Colonic mucosa (tissue), 4 donors: ENCODE data around the gene IL1R2. TPM values are rescaled to one million over a fixed set of nuclear protein-coding genes. Genes with fewer than 3 reads are reported as not detected.

Source experiments
- DNase-seq: peaks from one replicate; pipeline ENCODE4 v3.0.0-alpha.2; 2020
- H3K27ac ChIP-seq: fragments of 200-600 bp; one replicate; pipeline ENCODE4 v1.8.0; 2021
- H3K27me3 ChIP-seq: fragments of 200-600 bp; one replicate; pipeline ENCODE4 v1.8.0; 2021
- H3K36me3 ChIP-seq: fragments of 200-600 bp; one replicate; pipeline ENCODE4 v1.8.0; 2021
- H3K4me1 ChIP-seq: fragments of 200-600 bp; one replicate; pipeline ENCODE4 v1.8.0; 2021; ENCODE audit warnings: mild to moderate bottlenecking
- H3K4me3 ChIP-seq: fragments of 200-600 bp; one replicate; pipeline ENCODE4 v1.8.0; 2021
- H3K9ac ChIP-seq, 2 donors: one replicate each; pipeline ENCODE4 v1.7.0; 2013; ENCODE audit warnings: control low read depth in 2 of 2, low read depth in 2 of 2, low read length in 2 of 2
- H3K9me3 ChIP-seq: fragments of 200-600 bp; one replicate; pipeline ENCODE4 v1.8.0; 2021
- intact Hi-C: fragments of 100-400 bp; cut with DNase I; formaldehyde crosslinking; loops from one replicate; pipeline ENCODE4 v1.14.1; 2022
- total RNA-seq, 2 donors: library from RNA; stranded (reverse); fragmentation: NEBNext Ultra II Directional in 1 of 2; extraction: Animal tissue kit (Norgen Biotek cat#: 25700) in 1 of 2; gene quantifications; one replicate each; pipeline ENCODE4 v1.2.1, GENCODE V29; 2021
- TF ChIP-seq, protein P1 (sequence below): fragments of 200-600 bp; IDR thresholded peaks from one replicate; pipeline ENCODE4 v1.8.0; 2022; ENCODE audit warnings: antibody characterized with exemption, mild to moderate bottlenecking
- donor health status: healthy.
- donor health status: DM: no; HTN: no; CAD: no.
- donor health status: DM: no; HTN: no; CAD: no.

IL1R2 gene
- total RNA-seq, 2 donors from 2014 or later, result 50.1 to 152 TPM

DNA sequence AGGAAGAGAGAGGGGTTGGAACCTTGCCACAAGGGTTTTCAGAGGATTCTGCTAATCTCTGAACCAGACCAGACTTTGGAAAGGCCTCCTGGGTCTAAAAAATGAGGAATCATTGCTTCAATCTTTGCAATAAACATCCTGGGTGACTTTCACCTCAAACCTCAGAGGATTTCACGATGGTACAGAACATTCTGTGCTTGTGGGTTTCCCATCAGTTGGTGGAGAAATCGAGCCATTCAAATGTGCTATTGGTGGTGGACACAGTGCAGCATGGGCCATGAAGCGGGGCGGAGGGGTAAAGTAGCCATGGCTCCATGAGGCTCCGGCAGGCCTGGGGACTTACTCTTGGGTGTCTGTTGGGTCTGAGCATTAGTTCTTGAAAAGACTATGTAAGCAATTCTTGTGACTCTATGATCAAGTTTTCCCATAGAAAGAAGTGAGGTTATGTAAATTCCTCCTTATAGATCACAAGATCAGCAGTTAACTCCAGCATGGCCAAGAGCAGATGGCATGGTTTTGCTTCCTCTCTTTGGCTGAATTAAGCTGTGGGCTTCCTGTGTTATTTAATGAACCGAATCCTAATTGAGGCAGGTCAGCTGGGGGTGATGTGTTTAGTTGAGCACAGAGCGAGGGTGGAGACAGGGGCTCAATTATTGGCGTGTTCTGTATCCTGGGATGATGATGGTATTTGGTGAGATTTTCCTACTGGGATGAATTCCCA, 1.9 kb upstream of the IL1R2 start:
- H3K27ac ChIP-seq, result peak overlapping the region; percentile 7
- DNase-seq, result no peak
- peaks cover 13% of the 10 kb centered on the region for H3K4me1 ChIP-seq
- H3K9ac ChIP-seq, result no peak overlapping the region
- H3K4me3 ChIP-seq, result no peak overlapping the region
- H3K36me3 ChIP-seq, result no peaks in the 10 kb centered on the region
- H3K27me3 ChIP-seq, result no peaks in the 10 kb centered on the region
- intact Hi-C loops, result no loop called here
- TF ChIP-seq, protein P1, sequence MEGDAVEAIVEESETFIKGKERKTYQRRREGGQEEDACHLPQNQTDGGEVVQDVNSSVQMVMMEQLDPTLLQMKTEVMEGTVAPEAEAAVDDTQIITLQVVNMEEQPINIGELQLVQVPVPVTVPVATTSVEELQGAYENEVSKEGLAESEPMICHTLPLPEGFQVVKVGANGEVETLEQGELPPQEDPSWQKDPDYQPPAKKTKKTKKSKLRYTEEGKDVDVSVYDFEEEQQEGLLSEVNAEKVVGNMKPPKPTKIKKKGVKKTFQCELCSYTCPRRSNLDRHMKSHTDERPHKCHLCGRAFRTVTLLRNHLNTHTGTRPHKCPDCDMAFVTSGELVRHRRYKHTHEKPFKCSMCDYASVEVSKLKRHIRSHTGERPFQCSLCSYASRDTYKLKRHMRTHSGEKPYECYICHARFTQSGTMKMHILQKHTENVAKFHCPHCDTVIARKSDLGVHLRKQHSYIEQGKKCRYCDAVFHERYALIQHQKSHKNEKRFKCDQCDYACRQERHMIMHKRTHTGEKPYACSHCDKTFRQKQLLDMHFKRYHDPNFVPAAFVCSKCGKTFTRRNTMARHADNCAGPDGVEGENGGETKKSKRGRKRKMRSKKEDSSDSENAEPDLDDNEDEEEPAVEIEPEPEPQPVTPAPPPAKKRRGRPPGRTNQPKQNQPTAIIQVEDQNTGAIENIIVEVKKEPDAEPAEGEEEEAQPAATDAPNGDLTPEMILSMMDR, result no peak
- H3K9me3 ChIP-seq, result no peaks in the 10 kb centered on the region

DNA sequence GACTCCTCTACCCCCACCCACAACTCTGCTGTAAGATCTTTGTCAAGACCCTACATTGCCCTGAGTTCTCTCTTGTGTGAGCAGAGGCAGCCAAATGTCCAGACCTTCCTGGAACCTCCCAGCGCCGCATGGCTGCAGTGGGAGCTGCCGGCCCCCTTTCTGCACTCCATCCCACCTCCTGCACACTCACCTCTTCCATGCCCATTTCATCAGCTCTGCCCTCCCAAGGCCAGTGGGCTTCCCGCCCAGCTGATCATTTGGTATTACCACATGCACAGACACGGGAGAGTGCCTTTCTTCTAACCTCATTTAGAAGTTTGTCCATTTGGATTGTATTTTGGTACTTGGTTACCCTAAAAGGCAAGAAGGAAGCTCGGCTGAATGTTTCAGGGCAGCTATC, 2.0 kb downstream of the IL1R2 start:
- no peak for DNase-seq
- TF ChIP-seq, protein P1, result no peak
- intact Hi-C loops, result no loop called here
- Histone ChIP-seq H3K27ac (no peak overlapping the region), H3K4me1 (no peaks in the 10 kb centered on the region), H3K9ac (no peak overlapping the region), H3K9me3 (no peaks in the 10 kb centered on the region), H3K36me3 (no peaks in the 10 kb centered on the region), H3K4me3 (no peak overlapping the region), H3K27me3 (no peaks in the 10 kb centered on the region)

DNA sequence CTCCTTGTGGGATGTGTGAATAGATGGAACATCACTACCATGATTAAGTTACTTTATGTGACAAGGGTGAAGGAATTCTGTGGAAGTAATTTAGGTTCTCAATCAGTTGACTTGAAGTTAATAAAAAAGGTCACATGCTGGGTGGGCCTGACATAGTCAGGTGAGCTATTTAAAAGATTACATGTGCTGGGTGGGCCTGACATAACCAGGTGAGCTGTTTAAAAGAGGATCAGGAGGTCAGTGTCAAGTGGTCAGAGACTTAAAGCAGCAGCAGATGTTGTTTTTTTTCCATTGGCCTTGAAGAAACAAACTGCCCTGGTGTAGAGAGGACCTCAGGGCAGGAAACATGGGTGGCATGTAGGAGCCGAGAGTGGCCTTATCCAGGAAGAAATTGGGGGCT, 3.3 kb downstream of the IL1R2 start:
- no peaks in the 10 kb centered on the region for H3K27me3 ChIP-seq
- H3K36me3 ChIP-seq, result no peaks in the 10 kb centered on the region
- H3K4me3 ChIP-seq, result no peak overlapping the region
- intact Hi-C loops, result no loop called here
- H3K9me3 ChIP-seq, result no peaks in the 10 kb centered on the region
- no peak overlapping the region for H3K9ac ChIP-seq
- no peak for DNase-seq
- no peaks in the 10 kb centered on the region for H3K4me1 ChIP-seq
- no peak overlapping the region for H3K27ac ChIP-seq
- TF ChIP-seq, protein P1, result no peak

DNA sequence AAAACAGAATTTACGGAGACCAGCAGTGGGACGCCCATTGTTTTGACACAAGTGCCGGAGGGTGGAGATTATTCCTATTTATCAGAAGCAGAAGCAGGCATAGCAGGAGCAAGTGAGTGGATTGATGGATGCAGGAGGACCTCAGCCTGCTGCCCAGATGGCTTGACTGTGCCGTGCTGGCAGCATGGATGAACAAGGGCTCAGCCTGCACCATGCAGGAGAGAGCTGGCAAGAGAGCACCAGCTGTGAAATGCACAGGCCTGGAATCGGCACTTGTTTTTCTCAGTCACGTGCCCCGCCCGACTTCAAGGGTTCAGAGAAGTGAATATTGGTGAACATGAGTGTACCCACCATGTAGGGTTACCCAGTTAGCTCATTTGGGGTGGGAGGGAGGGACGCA, 4.0 kb downstream of the IL1R2 start:
- no peak overlapping the region for H3K27ac ChIP-seq

DNA sequence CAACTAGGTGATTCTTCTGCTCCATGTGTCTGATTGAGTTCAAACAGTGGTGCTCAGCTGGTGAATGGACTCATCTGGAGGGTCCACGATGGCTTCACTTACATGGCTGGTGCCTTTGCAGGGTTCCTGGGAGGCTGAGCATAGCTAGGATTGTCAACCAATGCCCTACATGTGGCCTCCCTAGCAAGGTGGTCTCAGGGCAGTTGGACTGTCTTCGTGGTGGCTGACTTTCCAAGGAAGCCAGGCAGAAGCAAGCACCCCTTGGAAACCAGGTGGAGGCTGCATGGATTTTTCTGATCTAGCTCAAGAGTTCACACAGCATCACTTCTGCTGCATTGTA, 6.8 kb downstream of the IL1R2 start:
- no peak for DNase-seq
- Histone ChIP-seq H3K27me3 (no peaks in the 10 kb centered on the region), H3K9ac (peak overlapping the region in 1 of 2 donors; percentile 12), H3K4me3 (no peak overlapping the region), H3K36me3 (no peaks in the 10 kb centered on the region), H3K4me1 (no peaks in the 10 kb centered on the region), H3K27ac (peak overlapping the region; percentile 56), H3K9me3 (no peaks in the 10 kb centered on the region)
- intact Hi-C loops, result no loop called here
- TF ChIP-seq, protein P1, result no peak

More for the DNA sequence above, 4.0 kb downstream of the IL1R2 start:
- H3K4me3 ChIP-seq, result no peak overlapping the region
- H3K4me1 ChIP-seq, result no peaks in the 10 kb centered on the region
- TF ChIP-seq, protein P1, result no peak
- intact Hi-C loops, result no loop called here
- no peak for DNase-seq
- H3K9ac ChIP-seq, result no peak overlapping the region
- H3K9me3 ChIP-seq, result no peaks in the 10 kb centered on the region
- H3K27me3 ChIP-seq, result no peaks in the 10 kb centered on the region
- no peaks in the 10 kb centered on the region for H3K36me3 ChIP-seq
